Natural killer cell (primary cell): ENCODE results near the gene PRDM16. TPM values are rescaled to one million over a fixed set of nuclear protein-coding genes. Genes with fewer than 3 reads are reported as not detected.

Source experiments
- ATAC-seq, 3 donors: fragments of 150-1000 bp in 2 of 3; fragments of 200-7000 bp in 1 of 3; cut with Tn5 transposase; 1 replicate in 1 of 3; 2 replicates in 2 of 3; pipeline ENCODE4 v1.10.0; 2021; ENCODE audit warnings: mild to moderate bottlenecking in 2 of 3, moderate library complexity in 2 of 3
- DNase-seq, 2 donors: peaks; one replicate each; pipeline versions ENCODE4 v3.0.0 to v3.0.0-alpha.2; 2013 to 2021; ENCODE audit warnings: mixed read lengths in 1 of 2
- H3K27ac ChIP-seq: one replicate; pipeline ENCODE4 v1.5.1; 2013; ENCODE audit warnings: mild to moderate bottlenecking, low read length
- H3K27me3 ChIP-seq: one replicate; pipeline ENCODE4 v1.6.1; 2013; ENCODE audit warnings: low read length; ENCODE audit not compliant: control insufficient read depth, insufficient read depth
- H3K36me3 ChIP-seq: one replicate; pipeline ENCODE4 v1.6.1; 2013; ENCODE audit warnings: low read length; ENCODE audit not compliant: control insufficient read depth, insufficient read depth
- H3K4me1 ChIP-seq: one replicate; pipeline ENCODE4 v1.6.1; 2013; ENCODE audit warnings: low read length; ENCODE audit not compliant: control insufficient read depth, insufficient read depth
- H3K4me3 ChIP-seq: one replicate; pipeline ENCODE4 v1.5.1; 2013; ENCODE audit warnings: low read length
- H3K9me3 ChIP-seq: one replicate; pipeline ENCODE4 v1.6.1; 2013; ENCODE audit warnings: low read length; ENCODE audit not compliant: control insufficient read depth, insufficient read depth
- H3K27ac Mint-ChIP-seq, 2 donors: one replicate each; pipeline ENCODE4 v1.8.0; 2022; ENCODE audit warnings: mild to moderate bottlenecking in 2 of 2, mixed read lengths in 2 of 2, moderate library complexity in 1 of 2
- H3K27me3 Mint-ChIP-seq, 2 donors: one replicate each; pipeline ENCODE4 v1.8.0; 2022; ENCODE audit warnings: low read depth in 2 of 2, mixed read lengths in 2 of 2
- H3K36me3 Mint-ChIP-seq: one replicate; pipeline ENCODE4 v1.8.0; 2022; ENCODE audit warnings: mixed read lengths
- H3K4me1 Mint-ChIP-seq, 2 donors: one replicate each; pipeline ENCODE4 v1.8.0; 2022; ENCODE audit warnings: mixed read lengths in 2 of 2
- H3K4me3 Mint-ChIP-seq: one replicate; pipeline ENCODE4 v1.8.0; 2022; ENCODE audit warnings: mild to moderate bottlenecking, moderate library complexity, mixed read lengths
- H3K9me3 Mint-ChIP-seq, 2 donors: one replicate each; pipeline ENCODE4 v1.8.0; 2022; ENCODE audit warnings: mixed read lengths in 2 of 2
- WGBS: methylation state at CpG from one replicate; pipeline ENCODE4 v1.1.7; 2013; ENCODE audit warnings: missing lambda C conversion rate; ENCODE audit not compliant: insufficient coverage; 5-methylcytosine and 5-hydroxymethylcytosine counted together
- intact Hi-C: fragments of 100-400 bp; cut with micrococcal nuclease; formaldehyde crosslinking; loops from one replicate; pipeline ENCODE4 v1.14.2; 2022
- total RNA-seq, 4 donors: library from RNA; stranded (reverse); fragments of 120-200 nt in 1 of 4; gene quantifications; one replicate each; pipeline versions ENCODE4 v1.2.3 to v1.2.4, GENCODE V29; 2013 to 2022
- TF ChIP-seq, protein P1 (sequence below): fragments of 200-600 bp; IDR thresholded peaks from one replicate; pipeline ENCODE4 v1.8.0; 2022; ENCODE audit warnings: antibody characterized with exemption

The PRDM16 gene
- total RNA-seq, 3 donors from 2014 or later (not counting 1 experiment from before 2014, with no cell fraction given): 0.25 to 0.64 TPM; not detected in 1

DNA sequence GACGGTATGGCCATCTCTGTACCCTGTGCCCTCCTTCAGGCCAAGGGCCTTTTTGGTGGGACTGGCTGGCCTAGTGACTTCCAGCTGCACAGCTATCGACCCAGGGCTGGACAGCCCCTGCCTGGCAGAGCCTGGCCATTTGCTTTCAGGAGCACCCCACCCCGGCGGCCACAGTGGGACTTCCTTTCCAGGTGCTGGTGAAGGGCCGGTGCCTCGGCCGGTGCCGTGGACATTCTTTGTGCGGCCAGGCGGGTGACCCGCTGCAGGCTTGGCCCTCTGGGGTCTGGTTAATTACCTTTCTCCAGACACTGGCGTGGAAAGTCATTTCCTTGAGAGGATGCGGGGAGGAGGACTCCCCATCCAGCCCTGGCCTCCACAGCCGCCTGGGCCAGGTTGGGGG is 50.1 kb downstream of the PRDM16 start:
- no peaks in the 10 kb centered on the region for H3K4me1 Mint-ChIP-seq
- Histone ChIP-seq H3K4me3 (no peak overlapping the region), H3K27me3 (no peaks in the 10 kb centered on the region), H3K4me1 (no peaks in the 10 kb centered on the region), H3K9me3 (no peaks in the 10 kb centered on the region), H3K27ac (no peak overlapping the region), H3K36me3 (no peaks in the 10 kb centered on the region)
- ATAC-seq (no peak), DNase-seq (no peak)
- no peaks in the 10 kb centered on the region for H3K27me3 Mint-ChIP-seq
- H3K4me3 Mint-ChIP-seq: no peak overlapping the region
- TF ChIP-seq, protein P1, sequence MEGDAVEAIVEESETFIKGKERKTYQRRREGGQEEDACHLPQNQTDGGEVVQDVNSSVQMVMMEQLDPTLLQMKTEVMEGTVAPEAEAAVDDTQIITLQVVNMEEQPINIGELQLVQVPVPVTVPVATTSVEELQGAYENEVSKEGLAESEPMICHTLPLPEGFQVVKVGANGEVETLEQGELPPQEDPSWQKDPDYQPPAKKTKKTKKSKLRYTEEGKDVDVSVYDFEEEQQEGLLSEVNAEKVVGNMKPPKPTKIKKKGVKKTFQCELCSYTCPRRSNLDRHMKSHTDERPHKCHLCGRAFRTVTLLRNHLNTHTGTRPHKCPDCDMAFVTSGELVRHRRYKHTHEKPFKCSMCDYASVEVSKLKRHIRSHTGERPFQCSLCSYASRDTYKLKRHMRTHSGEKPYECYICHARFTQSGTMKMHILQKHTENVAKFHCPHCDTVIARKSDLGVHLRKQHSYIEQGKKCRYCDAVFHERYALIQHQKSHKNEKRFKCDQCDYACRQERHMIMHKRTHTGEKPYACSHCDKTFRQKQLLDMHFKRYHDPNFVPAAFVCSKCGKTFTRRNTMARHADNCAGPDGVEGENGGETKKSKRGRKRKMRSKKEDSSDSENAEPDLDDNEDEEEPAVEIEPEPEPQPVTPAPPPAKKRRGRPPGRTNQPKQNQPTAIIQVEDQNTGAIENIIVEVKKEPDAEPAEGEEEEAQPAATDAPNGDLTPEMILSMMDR: no peak
- no peak overlapping the region for H3K27ac Mint-ChIP-seq
- no peaks in the 10 kb centered on the region for H3K36me3 Mint-ChIP-seq
- intact Hi-C loops: no loop called here
- WGBS: 94% methylated on average over 14 of the region's 14 CpGs
- no peaks in the 10 kb centered on the region for H3K9me3 Mint-ChIP-seq

DNA sequence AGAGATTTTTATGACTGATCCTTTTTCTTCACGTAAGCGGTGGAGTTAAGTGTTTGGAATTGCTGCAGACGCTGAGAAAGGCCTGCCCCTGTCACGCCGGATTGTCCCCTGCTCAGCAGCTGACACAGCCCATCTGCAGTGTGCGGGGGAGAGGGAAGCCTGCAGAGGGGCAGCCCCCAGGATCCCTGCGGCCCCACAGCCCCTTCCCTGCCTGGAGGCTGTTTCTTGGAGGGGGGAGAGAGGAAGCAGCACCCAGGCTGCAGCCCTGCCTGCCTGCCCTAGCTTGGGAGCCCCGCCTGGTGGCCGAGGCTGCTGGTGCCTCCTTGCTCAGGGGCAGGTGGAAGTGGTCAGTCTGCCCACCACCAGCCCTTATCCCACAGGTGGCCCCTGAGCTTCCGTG is 50.7 kb downstream of the PRDM16 start:
- Mint-ChIP-seq H3K36me3 (no peaks in the 10 kb centered on the region), H3K27ac (no peak overlapping the region), H3K27me3 (no peaks in the 10 kb centered on the region), H3K9me3 (no peaks in the 10 kb centered on the region), H3K4me1 (no peaks in the 10 kb centered on the region), H3K4me3 (no peak overlapping the region)
- no peak for DNase-seq
- ATAC-seq: no peak
- no peak overlapping the region for H3K27ac ChIP-seq
- no peaks in the 10 kb centered on the region for H3K27me3 ChIP-seq
- H3K9me3 ChIP-seq: no peaks in the 10 kb centered on the region
- no peaks in the 10 kb centered on the region for H3K4me1 ChIP-seq
- no peak overlapping the region for H3K4me3 ChIP-seq
- intact Hi-C loops: no loop called here
- 83% methylated on average over 10 of the region's 10 CpGs for WGBS
- TF ChIP-seq, protein P1: no peak
- no peaks in the 10 kb centered on the region for H3K36me3 ChIP-seq

DNA sequence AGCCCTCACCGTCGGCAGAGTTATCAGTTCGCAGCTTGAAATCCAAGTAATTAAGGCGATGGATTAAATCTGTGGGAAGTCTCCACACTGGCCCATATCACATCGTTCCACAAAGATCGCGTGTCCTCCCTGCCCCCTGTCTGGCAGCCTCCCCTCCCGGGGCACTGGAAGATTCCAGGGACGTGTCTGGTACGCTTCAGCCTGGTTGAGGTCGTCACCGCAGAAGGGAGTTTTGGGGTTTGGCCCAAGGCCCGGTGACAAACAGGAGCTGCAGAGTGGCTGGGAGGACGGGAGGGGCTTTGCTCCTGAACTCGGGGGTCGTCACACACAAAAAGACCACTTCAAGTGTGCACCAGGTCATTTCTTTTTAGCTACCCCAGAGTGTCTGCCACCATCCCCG is 51.1 kb downstream of the PRDM16 start:
- H3K27ac Mint-ChIP-seq: no peak overlapping the region
- Histone ChIP-seq H3K36me3 (no peaks in the 10 kb centered on the region), H3K9me3 (no peaks in the 10 kb centered on the region), H3K4me1 (no peaks in the 10 kb centered on the region), H3K4me3 (no peak overlapping the region), H3K27me3 (no peaks in the 10 kb centered on the region), H3K27ac (no peak overlapping the region)
- no peaks in the 10 kb centered on the region for H3K4me1 Mint-ChIP-seq
- H3K9me3 Mint-ChIP-seq: no peaks in the 10 kb centered on the region
- H3K27me3 Mint-ChIP-seq: no peaks in the 10 kb centered on the region
- no peak for ATAC-seq
- no peak overlapping the region for H3K4me3 Mint-ChIP-seq
- no peak for DNase-seq
- WGBS: 62% methylated on average over 17 of the region's 17 CpGs
- TF ChIP-seq, protein P1: no peak
- intact Hi-C loops: no loop called here
- H3K36me3 Mint-ChIP-seq: no peaks in the 10 kb centered on the region

DNA sequence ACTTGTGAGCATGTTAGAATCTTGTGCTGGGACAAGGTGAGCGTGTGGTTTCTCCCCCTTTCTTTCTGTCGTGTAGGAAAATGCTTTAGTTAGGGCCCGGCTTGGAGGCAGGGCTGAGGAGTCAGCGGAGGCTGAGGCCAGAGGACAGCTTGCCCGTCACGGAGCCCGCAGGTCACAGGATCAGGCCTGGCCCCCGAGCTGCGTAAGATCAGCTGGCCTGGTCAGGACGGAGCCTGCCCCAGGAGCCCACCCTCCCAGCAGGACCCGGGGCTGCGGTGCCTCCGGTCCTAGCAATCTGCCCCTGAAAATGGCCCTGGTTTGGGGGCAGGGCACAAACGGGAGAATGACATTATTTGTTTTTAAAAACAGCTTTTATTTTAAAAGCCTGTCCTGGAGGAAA is 52.0 kb downstream of the PRDM16 start:
- TF ChIP-seq, protein P1: no peak

More for the DNA sequence above, 52.0 kb downstream of the PRDM16 start:
- Histone ChIP-seq H3K4me1 (no peaks in the 10 kb centered on the region), H3K36me3 (no peaks in the 10 kb centered on the region), H3K4me3 (no peak overlapping the region), H3K27me3 (no peaks in the 10 kb centered on the region), H3K27ac (no peak overlapping the region), H3K9me3 (no peaks in the 10 kb centered on the region)
- H3K27ac Mint-ChIP-seq: no peak overlapping the region
- DNase-seq: no peak
- H3K36me3 Mint-ChIP-seq: no peaks in the 10 kb centered on the region
- intact Hi-C loops: no loop called here
- H3K9me3 Mint-ChIP-seq: no peaks in the 10 kb centered on the region
- ATAC-seq: no peak
- H3K4me1 Mint-ChIP-seq: no peaks in the 10 kb centered on the region
- H3K27me3 Mint-ChIP-seq: no peaks in the 10 kb centered on the region
- no peak overlapping the region for H3K4me3 Mint-ChIP-seq
- 89% methylated on average over 14 of the region's 14 CpGs for WGBS
